WERI-Rb-1 (cell line): ENCODE results near the gene SYT9.

Experiments used
- DNase-seq: peaks from one replicate; pipeline ENCODE4 v3.0.0-alpha.2; 2020
- H3K27ac ChIP-seq: fragments of 250-450 bp; sonication (Bioruptor Pico); 2 replicates; pipeline ENCODE4 v1.5.1; 2020; ENCODE audit warnings: mild to moderate bottlenecking, moderate library complexity
- H3K27me3 ChIP-seq: fragments of 250-450 bp; sonication (Bioruptor Pico); 2 replicates; pipeline ENCODE4 v1.5.1; 2021; ENCODE audit warnings: mild to moderate bottlenecking, low read depth, moderate library complexity; ENCODE audit not compliant: insufficient read depth, severe bottlenecking
- H3K36me3 ChIP-seq: fragments of 250-450 bp; sonication (Bioruptor Pico); 2 replicates; pipeline ENCODE4 v1.5.1; 2020; ENCODE audit warnings: mild to moderate bottlenecking, moderate library complexity
- H3K4me3 ChIP-seq: 2 replicates; pipeline ENCODE4 v1.5.1; 2011; ENCODE audit warnings: low read depth, mild to moderate bottlenecking, control low read depth, low read length
- H3K9me3 ChIP-seq: fragments of 250-450 bp; sonication (Bioruptor Pico); 2 replicates; pipeline ENCODE4 v1.5.1; 2021; ENCODE audit warnings: mild to moderate bottlenecking, moderate library complexity; ENCODE audit not compliant: severe bottlenecking
- TF ChIP-seq, protein P1 (sequence below): IDR thresholded peaks from 2 replicates; pipeline ENCODE4 v1.5.1; 2011; ENCODE audit warnings: low read depth, mild to moderate bottlenecking, control low read depth, inconsistent platforms, low read length

The SYT9 gene

DNA sequence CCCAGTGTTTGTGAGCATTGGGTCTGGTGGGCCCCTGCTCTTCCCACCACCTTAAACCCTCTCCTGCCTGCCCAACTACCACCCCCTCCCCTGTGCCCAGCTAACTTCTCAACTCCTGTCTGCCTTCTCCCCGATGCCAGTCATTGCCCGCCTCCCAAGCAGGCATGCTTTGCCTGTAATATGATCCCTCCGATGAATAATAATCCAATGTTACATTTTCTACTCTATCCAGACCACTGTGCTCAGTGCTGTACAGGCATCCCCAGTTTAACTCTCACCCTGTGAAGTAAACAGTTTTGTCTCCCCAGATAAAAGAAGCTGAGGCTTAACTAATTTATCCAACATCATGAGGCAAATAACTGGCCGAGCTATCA is 198.1 kb downstream of the SYT9 start:
- Histone ChIP-seq H3K4me3 (no peak overlapping the region), H3K9me3 (no peaks in the 10 kb centered on the region), H3K27me3 (peaks cover 48% of the 10 kb centered on the region), H3K36me3 (no peaks in the 10 kb centered on the region), H3K27ac (no peak overlapping the region)
- TF ChIP-seq, protein P1, sequence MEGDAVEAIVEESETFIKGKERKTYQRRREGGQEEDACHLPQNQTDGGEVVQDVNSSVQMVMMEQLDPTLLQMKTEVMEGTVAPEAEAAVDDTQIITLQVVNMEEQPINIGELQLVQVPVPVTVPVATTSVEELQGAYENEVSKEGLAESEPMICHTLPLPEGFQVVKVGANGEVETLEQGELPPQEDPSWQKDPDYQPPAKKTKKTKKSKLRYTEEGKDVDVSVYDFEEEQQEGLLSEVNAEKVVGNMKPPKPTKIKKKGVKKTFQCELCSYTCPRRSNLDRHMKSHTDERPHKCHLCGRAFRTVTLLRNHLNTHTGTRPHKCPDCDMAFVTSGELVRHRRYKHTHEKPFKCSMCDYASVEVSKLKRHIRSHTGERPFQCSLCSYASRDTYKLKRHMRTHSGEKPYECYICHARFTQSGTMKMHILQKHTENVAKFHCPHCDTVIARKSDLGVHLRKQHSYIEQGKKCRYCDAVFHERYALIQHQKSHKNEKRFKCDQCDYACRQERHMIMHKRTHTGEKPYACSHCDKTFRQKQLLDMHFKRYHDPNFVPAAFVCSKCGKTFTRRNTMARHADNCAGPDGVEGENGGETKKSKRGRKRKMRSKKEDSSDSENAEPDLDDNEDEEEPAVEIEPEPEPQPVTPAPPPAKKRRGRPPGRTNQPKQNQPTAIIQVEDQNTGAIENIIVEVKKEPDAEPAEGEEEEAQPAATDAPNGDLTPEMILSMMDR: no peak
- DNase-seq: no peak

DNA sequence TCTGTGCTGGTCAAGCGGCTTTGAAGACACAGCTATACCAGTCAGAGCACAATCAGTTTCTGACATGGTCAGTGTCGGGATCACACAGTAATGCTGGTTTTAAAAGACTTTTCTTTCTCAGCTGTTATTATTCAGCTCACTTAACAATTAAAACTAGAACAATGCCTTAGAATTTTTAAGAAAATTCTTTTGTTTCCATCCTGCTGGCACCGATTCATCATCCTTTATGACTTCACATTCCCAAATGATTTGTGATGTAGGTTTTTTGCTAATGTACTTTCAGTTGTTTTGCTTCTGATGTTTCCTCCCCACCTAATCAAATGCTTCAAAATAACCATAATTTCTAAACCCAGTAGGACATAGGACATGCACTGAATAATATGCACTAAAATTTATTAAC is 199.1 kb downstream of the SYT9 start:
- H3K27me3 ChIP-seq: peaks cover 46% of the 10 kb centered on the region

DNA sequence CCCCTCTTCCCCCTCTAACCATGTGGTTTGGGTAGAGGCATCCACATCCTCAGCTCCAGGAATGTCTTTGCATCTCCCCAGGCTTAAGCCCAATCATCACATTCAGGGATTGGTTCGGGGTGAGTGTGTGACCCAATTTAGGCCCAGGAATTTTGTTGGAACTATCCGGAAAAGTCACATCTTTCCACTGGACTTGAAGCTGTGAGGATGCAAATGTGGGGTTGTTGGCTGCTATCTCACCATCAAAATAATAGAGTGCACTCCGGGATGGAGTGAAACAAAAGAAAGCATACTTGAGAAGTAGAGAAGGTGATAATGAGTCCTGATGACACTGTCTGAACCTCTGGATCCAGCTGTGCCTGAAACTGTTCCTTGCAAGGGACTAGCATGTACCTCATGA is 199.8 kb downstream of the SYT9 start:
- TF ChIP-seq, protein P1: no peak
- DNase-seq: no peak

More for the DNA sequence above, 199.1 kb downstream of the SYT9 start:
- H3K27ac ChIP-seq: no peak overlapping the region
- no peak for DNase-seq
- H3K9me3 ChIP-seq: no peaks in the 10 kb centered on the region
- no peak overlapping the region for H3K4me3 ChIP-seq
- no peaks in the 10 kb centered on the region for H3K36me3 ChIP-seq
- TF ChIP-seq, protein P1: no peak

DNA sequence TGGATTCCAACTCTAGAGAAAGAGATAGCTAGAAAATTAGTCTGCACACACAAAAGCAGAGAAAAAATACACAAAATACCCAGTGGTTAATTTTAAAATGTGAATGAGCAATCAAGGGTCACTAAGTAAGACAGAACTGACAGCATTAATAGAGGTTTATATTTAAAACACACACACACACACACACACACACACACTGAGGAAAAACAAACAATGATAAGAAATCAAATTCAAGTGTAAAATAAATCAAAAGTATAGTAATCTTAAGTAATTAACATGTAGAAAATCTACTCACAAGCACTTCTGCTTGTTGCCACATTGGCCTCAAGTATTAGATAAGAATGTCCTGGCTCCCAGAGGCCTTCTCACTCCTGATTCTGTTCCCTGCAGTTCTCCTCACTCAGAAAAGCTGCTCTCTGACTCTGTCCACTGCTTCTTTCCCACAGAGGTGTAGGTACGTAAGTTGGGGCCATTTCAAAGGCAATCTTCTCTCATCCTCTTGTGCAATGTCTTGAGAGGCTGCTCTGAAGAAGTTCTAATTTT is 200.3 kb downstream of the SYT9 start:
- Histone ChIP-seq H3K27ac (no peak overlapping the region), H3K9me3 (no peaks in the 10 kb centered on the region), H3K4me3 (no peak overlapping the region), H3K36me3 (no peaks in the 10 kb centered on the region), H3K27me3 (peaks cover 44% of the 10 kb centered on the region)
- no peak for DNase-seq
- TF ChIP-seq, protein P1: no peak

More for the DNA sequence above, 199.8 kb downstream of the SYT9 start:
- H3K27me3 ChIP-seq: peaks cover 44% of the 10 kb centered on the region
- H3K9me3 ChIP-seq: no peaks in the 10 kb centered on the region
- H3K4me3 ChIP-seq: no peak overlapping the region
- H3K36me3 ChIP-seq: no peaks in the 10 kb centered on the region
- no peak overlapping the region for H3K27ac ChIP-seq

DNA sequence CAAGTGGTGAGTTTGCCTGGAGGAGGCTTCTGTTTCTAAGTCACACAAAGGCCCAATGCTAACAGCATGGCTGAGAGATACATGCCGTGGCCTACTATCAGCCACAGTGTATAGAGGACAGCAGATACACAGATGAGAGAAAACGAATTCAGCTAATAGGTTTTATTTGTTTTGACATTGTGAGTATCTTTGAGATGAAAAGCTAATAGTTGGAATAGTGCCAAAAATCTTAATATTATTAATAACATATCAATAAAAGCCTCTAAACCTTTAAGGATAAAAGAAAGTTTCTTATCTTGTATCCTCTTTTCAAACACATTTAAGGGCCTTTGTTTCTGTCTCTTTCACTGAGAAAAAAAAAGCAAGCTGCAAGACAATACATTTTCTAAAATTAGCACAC is 203.2 kb downstream of the SYT9 start:
- Histone ChIP-seq H3K36me3 (no peaks in the 10 kb centered on the region), H3K27ac (no peak overlapping the region), H3K9me3 (no peaks in the 10 kb centered on the region), H3K4me3 (no peak overlapping the region), H3K27me3 (peaks cover 41% of the 10 kb centered on the region)
- TF ChIP-seq, protein P1: no peak
- DNase-seq: no peak

DNA sequence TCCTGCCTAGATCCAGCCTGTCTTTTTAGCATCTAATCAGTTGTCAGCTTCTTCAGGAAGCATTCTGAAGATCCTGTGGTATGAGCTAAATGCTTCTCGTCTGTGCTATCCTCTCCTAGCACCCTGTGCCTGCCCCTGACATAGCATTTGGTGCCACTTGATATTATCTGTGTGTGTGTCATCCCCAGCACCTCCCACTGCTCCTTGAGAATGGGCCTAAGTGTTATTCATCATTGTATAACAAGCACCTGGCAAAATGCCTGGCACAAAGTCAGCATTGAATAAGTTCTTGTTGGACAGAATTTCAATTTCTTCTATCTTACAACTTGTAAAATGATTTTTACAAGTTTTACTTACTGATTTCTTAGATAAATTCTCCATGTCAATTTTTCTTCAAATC is 205.5 kb downstream of the SYT9 start:
- H3K4me3 ChIP-seq: no peak overlapping the region
- DNase-seq: no peak
- H3K27me3 ChIP-seq: peaks cover 23% of the 10 kb centered on the region
- TF ChIP-seq, protein P1: no peak
- H3K36me3 ChIP-seq: no peaks in the 10 kb centered on the region
- no peak overlapping the region for H3K27ac ChIP-seq
- no peaks in the 10 kb centered on the region for H3K9me3 ChIP-seq
